Vagina (tissue), 2 donors: ENCODE measurements around the gene TOX2.

ENCODE experiments used
- POLR2AphosphoS5 ChIP-seq, 2 donors: sonication (generic); formaldehyde crosslinking; IDR thresholded peaks; one replicate each; pipeline ENCODE4 v1.9.0; 2017; ENCODE audit warnings: antibody characterized with exemption in 2 of 2, mild to moderate bottlenecking in 2 of 2, low read depth in 1 of 2; ENCODE audit not compliant: insufficient read depth in 1 of 2
- TF ChIP-seq, protein P1 (sequence below), 3 experiments: fragments of 450-650 bp in 2 of 3; fragments of 200-600 bp in 1 of 3; sonication (generic) in 1 of 3; IDR thresholded peaks; one replicate each; pipeline ENCODE4 v1.5.1; 2017 to 2019; ENCODE audit warnings: antibody characterized with exemption in 3 of 3, mild to moderate bottlenecking in 2 of 3, moderate library complexity in 2 of 3

DNA sequence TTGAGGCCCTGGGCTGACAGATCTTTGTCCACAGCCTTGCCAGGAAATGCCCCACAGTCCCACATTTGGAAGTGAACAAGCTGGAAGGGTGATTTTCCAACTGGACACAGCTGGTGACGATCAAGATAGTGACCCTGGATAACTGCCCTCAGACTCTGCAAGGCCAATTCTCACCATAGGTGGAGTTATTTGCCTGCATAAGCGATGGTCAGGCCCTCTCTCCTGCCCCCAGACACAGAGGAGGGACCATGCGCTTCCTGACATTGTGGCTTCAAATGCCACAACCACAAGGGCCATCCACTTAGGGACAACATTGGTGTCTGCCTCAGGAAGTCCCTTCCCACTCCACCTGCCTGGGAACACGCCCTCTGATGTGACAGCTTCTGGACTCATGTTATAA, 176.4 kb downstream of the TOX2 start:
- TF ChIP-seq, protein P1, sequence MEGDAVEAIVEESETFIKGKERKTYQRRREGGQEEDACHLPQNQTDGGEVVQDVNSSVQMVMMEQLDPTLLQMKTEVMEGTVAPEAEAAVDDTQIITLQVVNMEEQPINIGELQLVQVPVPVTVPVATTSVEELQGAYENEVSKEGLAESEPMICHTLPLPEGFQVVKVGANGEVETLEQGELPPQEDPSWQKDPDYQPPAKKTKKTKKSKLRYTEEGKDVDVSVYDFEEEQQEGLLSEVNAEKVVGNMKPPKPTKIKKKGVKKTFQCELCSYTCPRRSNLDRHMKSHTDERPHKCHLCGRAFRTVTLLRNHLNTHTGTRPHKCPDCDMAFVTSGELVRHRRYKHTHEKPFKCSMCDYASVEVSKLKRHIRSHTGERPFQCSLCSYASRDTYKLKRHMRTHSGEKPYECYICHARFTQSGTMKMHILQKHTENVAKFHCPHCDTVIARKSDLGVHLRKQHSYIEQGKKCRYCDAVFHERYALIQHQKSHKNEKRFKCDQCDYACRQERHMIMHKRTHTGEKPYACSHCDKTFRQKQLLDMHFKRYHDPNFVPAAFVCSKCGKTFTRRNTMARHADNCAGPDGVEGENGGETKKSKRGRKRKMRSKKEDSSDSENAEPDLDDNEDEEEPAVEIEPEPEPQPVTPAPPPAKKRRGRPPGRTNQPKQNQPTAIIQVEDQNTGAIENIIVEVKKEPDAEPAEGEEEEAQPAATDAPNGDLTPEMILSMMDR (IDR thresholded peaks at IDR 0.05): no peak
- TF ChIP-seq POLR2AphosphoS5 (IDR thresholded peaks at IDR 0.05; ENCODE audit: insufficient read depth in 1 of 2, low read depth in 1 of 2): no peak
